HepG2 (cell line): ENCODE data around the gene COPS7A. TPM values are rescaled to one million over a fixed set of nuclear protein-coding genes. Genes with fewer than 3 reads are reported as not detected.

Experiments
- ADNP ChIP-seq: sonication (generic); formaldehyde crosslinking; IDR thresholded peaks from 2 replicates; pipeline ENCODE4 v1.4.0; 2020; ENCODE audit warnings: missing genetic modification reagents
- BCL6 ChIP-seq: IDR thresholded peaks from 2 replicates; pipeline ENCODE4 v1.6.1; 2016; ENCODE audit warnings: missing genetic modification reagents, missing compliant biosample characterization
- CHD4 ChIP-seq: fragments of 200-600 bp; sonication (generic); IDR thresholded peaks from 2 replicates; pipeline ENCODE4 v1.7.0; 2017; ENCODE audit warnings: mild to moderate bottlenecking, low read length, borderline replicate concordance
- DNMT3B ChIP-seq: conservative IDR thresholded peaks from 2 replicates; pipeline ENCODE4 v1.6.1; 2016; ENCODE audit warnings: missing biosample characterization, control low read depth
- GMEB2 ChIP-seq: IDR thresholded peaks from 2 replicates; pipeline ENCODE4 v1.6.1; 2016; ENCODE audit warnings: missing biosample characterization, missing genetic modification reagents, low read depth
- HNRNPH1 ChIP-seq: fragments of 200-400 bp; formaldehyde crosslinking; optimal IDR thresholded peaks from 2 replicates; pipeline ENCODE3; 2017; ENCODE audit warnings: mild to moderate bottlenecking, low read depth, low read length
- HNRNPLL ChIP-seq: fragments of 200-400 bp; formaldehyde crosslinking; IDR thresholded peaks from 2 replicates; pipeline ENCODE4 v1.6.1; 2017; ENCODE audit warnings: mild to moderate bottlenecking, low read depth, low read length; ENCODE audit not compliant: poor library complexity, severe bottlenecking
- KDM2A ChIP-seq: sonication (generic); formaldehyde crosslinking; IDR thresholded peaks from 2 replicates; pipeline ENCODE4 v1.4.0; 2020; ENCODE audit warnings: low read depth, missing genetic modification reagents, borderline replicate concordance
- KLF6 ChIP-seq: IDR thresholded peaks from 2 replicates; pipeline ENCODE4 v1.8.0; 2016; ENCODE audit warnings: missing biosample characterization, missing genetic modification reagents
- MXD3 ChIP-seq: IDR thresholded peaks from 2 replicates; pipeline ENCODE4 v1.6.1; 2016; ENCODE audit warnings: mild to moderate bottlenecking, missing biosample characterization, missing genetic modification reagents
- NFATC3 ChIP-seq: sonication (generic); formaldehyde crosslinking; IDR thresholded peaks from 2 replicates; pipeline ENCODE4 v1.5.1; 2020; ENCODE audit warnings: mild to moderate bottlenecking, missing genetic modification reagents
- NFKBIZ ChIP-seq: IDR thresholded peaks from 2 replicates; pipeline ENCODE4 v1.6.1; 2018; ENCODE audit warnings: missing genetic modification reagents, missing compliant biosample characterization
- ONECUT2 ChIP-seq: sonication (generic); formaldehyde crosslinking; IDR thresholded peaks from 2 replicates; pipeline ENCODE4 v1.4.0; 2020; ENCODE audit warnings: missing genetic modification reagents
- PRMT3 ChIP-seq: sonication (generic); formaldehyde crosslinking; IDR thresholded peaks from 2 replicates; pipeline ENCODE4 v1.8.1; 2022; ENCODE audit warnings: low read depth, mild to moderate bottlenecking, moderate library complexity, missing genetic modification reagents, borderline replicate concordance
- RARA ChIP-seq: IDR thresholded peaks from 2 replicates; pipeline ENCODE4 v1.6.1; 2016; ENCODE audit warnings: missing genetic modification reagents, missing compliant biosample characterization
- RFXANK ChIP-seq: IDR thresholded peaks from 2 replicates; pipeline ENCODE4 v1.6.1; 2016
- RORA ChIP-seq: sonication (generic); formaldehyde crosslinking; IDR thresholded peaks from 2 replicates; pipeline ENCODE4 v1.5.0; 2020; ENCODE audit warnings: mild to moderate bottlenecking, missing genetic modification reagents, moderate library complexity
- SCMH1 ChIP-seq: sonication (generic); formaldehyde crosslinking; IDR thresholded peaks from 2 replicates; pipeline ENCODE4 v1.9.0; 2021; ENCODE audit warnings: missing genetic modification reagents, mild to moderate bottlenecking, borderline replicate concordance
- SOX6 ChIP-seq, 2 experiments: fragments of 450-650 bp in 1 of 2; sonication (generic) in 1 of 2; formaldehyde crosslinking in 1 of 2; IDR thresholded peaks; 2 replicates each; pipeline versions ENCODE4 v1.4.0 to v1.6.1; 2017 to 2020; ENCODE audit warnings: antibody characterized with exemption in 1 of 2, mild to moderate bottlenecking in 1 of 2, missing genetic modification reagents in 1 of 2
- ZFP91 ChIP-seq: sonication (generic); formaldehyde crosslinking; IDR thresholded peaks from 2 replicates; pipeline ENCODE4 v1.9.0; 2022; ENCODE audit warnings: missing genetic modification reagents, mild to moderate bottlenecking, borderline replicate concordance
- ZNF260 ChIP-seq: sonication (generic); formaldehyde crosslinking; IDR thresholded peaks from 2 replicates; pipeline ENCODE4 v1.4.0; 2020; ENCODE audit warnings: missing genetic modification reagents, low read depth, mild to moderate bottlenecking, borderline replicate concordance
- ZNF263 ChIP-seq: sonication (generic); formaldehyde crosslinking; IDR thresholded peaks from 2 replicates; pipeline ENCODE4 v1.4.0; 2020; ENCODE audit warnings: missing genetic modification reagents
- ZNF274 ChIP-seq: sonication (generic); formaldehyde crosslinking; IDR thresholded peaks from 2 replicates; pipeline ENCODE4 v1.5.1; 2020; ENCODE audit warnings: mild to moderate bottlenecking, missing genetic modification reagents
- ZNF337 ChIP-seq: sonication (generic); formaldehyde crosslinking; IDR thresholded peaks from 2 replicates; pipeline ENCODE4 v1.5.1; 2020; ENCODE audit warnings: missing genetic modification reagents, low read depth, mild to moderate bottlenecking, borderline replicate concordance
- ZNF343 ChIP-seq: sonication (generic); formaldehyde crosslinking; IDR thresholded peaks from 2 replicates; pipeline ENCODE4 v1.4.0; 2020; ENCODE audit warnings: mild to moderate bottlenecking, missing genetic modification reagents
- ZNF546 ChIP-seq: sonication (generic); formaldehyde crosslinking; conservative IDR thresholded peaks from 2 replicates; pipeline ENCODE4 v1.8.1; 2023; ENCODE audit warnings: mild to moderate bottlenecking, missing genetic modification reagents
- ZNF878 ChIP-seq: sonication (generic); formaldehyde crosslinking; IDR thresholded peaks from 2 replicates; pipeline ENCODE4 v1.8.1; 2023; ENCODE audit warnings: mild to moderate bottlenecking, missing genetic modification reagents, moderate library complexity
- polyA plus RNA-seq, 8 experiments: library from polyadenylated mRNA; depleted of rRNA in 3 of 8; stranded (reverse) in 7 of 8; unstranded in 1 of 8; fragments of >200 nt; fragmentation: Illumina TruSeq in 4 of 8; extraction: Trizol in 4 of 8; gene quantifications; 2 replicates each; pipeline versions ENCODE4 v1.2.1 to v1.2.3, GENCODE V29; 2011 to 2016; ENCODE audit warnings: low read depth in 4 of 8, missing spikeins in 1 of 8, mixed read lengths in 1 of 8; ENCODE audit not compliant: insufficient read depth in 1 of 8
- total RNA-seq, 5 experiments: library from RNA; depleted of rRNA; stranded (reverse); fragments of >200 nt; fragmentation: Illumina TruSeq; extraction: Trizol; gene quantifications; 2 replicates each; pipeline ENCODE4 v1.2.3, GENCODE V29; 2016; ENCODE audit warnings: low read depth in 1 of 5

The COPS7A gene
- total and polyA plus RNA-seq, 2 of the 13 experiments (the other 11 are each of a cell fraction or from before 2014, with no cell fraction given), result 40.0 to 73.6 TPM

GRCh38 chr12:6778574-6779550 lies 55.0 kb downstream of the COPS7A start (continued):
- peak; percentile 65 for TF ChIP-seq RARA
- TF ChIP-seq DNMT3B (CRISPR knock-in tag), result peak; percentile 40; the same call in 1 of the 2 replicates
- TF ChIP-seq PRMT3 (CRISPR knock-in tag), result no peak
- TF ChIP-seq NFKBIZ (CRISPR knock-in tag), result 0 out of 2 replicates have a peak, but pooled peaks have one; percentile 39
- TF ChIP-seq KLF6, result no peak
- no peak for TF ChIP-seq HNRNPH1
- TF ChIP-seq RORA, result no peak
- peak; percentile 48; the same call in 1 of the 2 replicates for TF ChIP-seq ZNF263
- TF ChIP-seq GMEB2 (CRISPR knock-in tag), result no peak
- no peak for TF ChIP-seq CHD4
- peak; percentile 84 for TF ChIP-seq ZFP91
- TF ChIP-seq ZNF343 (CRISPR knock-in tag), result no peak
- TF ChIP-seq ZNF260, result no peak
- TF ChIP-seq ZNF546 (CRISPR knock-in tag), result no peak
- no peak for TF ChIP-seq SCMH1 (CRISPR knock-in tag)
- no peak for TF ChIP-seq ONECUT2 (CRISPR knock-in tag)
- TF ChIP-seq ADNP (CRISPR knock-in tag), result no peak
- peak; percentile 65 for TF ChIP-seq HNRNPLL
- TF ChIP-seq MXD3 (CRISPR knock-in tag), result peak; percentile 68; the same call in 1 of the 2 replicates
- TF ChIP-seq NFATC3 (CRISPR knock-in tag), result no peak
- TF ChIP-seq BCL6, result peak; percentile 65; the same call in 1 of the 2 replicates
- no peak for TF ChIP-seq ZNF337 (CRISPR knock-in tag)
- no peak for TF ChIP-seq SOX6 (IDR thresholded peaks at IDR 0.05)
- TF ChIP-seq SOX6 (CRISPR knock-in tag; IDR thresholded peaks at IDR 0.05), result peak; percentile 72
- TF ChIP-seq KDM2A (CRISPR knock-in tag), result peak; percentile 78
- no peak for TF ChIP-seq ZNF878 (CRISPR knock-in tag)
- TF ChIP-seq ZNF274 (CRISPR knock-in tag), result peak; percentile 69
- 0 out of 2 replicates have a peak, but pooled peaks have one; percentile 67 for TF ChIP-seq RFXANK (CRISPR knock-in tag)
